Adrenal gland (tissue), 12 donors: ENCODE measurements around the gene MYH11. TPM values are rescaled to one million over a fixed set of nuclear protein-coding genes. Genes with fewer than 3 reads are reported as not detected.

Experiments
- DNase-seq, 7 donors: peaks; one replicate each; pipeline ENCODE4 v3.0.0-alpha.2; 2019 to 2020
- H3K27ac ChIP-seq, 5 donors: fragments of 200-600 bp; sonication (generic) in 4 of 5; 1 replicate in 3 of 5; 2 replicates in 2 of 5; pipeline versions ENCODE4 v1.5.1 to v1.8.0; 2016 to 2020; ENCODE audit warnings: mild to moderate bottlenecking in 1 of 5
- H3K27me3 ChIP-seq: fragments of 200-600 bp; 2 replicates; pipeline ENCODE4 v1.8.0; 2021
- H3K36me3 ChIP-seq, 2 donors: fragments of 200-600 bp; replicated peaks in 1 of 2; 1 replicate in 1 of 2; 2 replicates in 1 of 2; pipeline versions ENCODE4 v1.5.1 to v1.8.0; 2018 to 2022
- H3K4me1 ChIP-seq, 2 donors: fragments of 200-600 bp; replicated peaks in 1 of 2; 1 replicate in 1 of 2; 2 replicates in 1 of 2; pipeline versions ENCODE4 v1.5.1 to v1.8.0; 2018 to 2021
- H3K4me3 ChIP-seq, 4 donors: fragments of 200-600 bp; sonication (generic) in 3 of 4; one replicate each; pipeline ENCODE4 v1.5.1; 2016 to 2018
- H3K9me3 ChIP-seq, 3 donors: fragments of 200-600 bp; sonication (generic) in 1 of 3; replicated peaks in 1 of 3; 1 replicate in 2 of 3; 2 replicates in 1 of 3; pipeline versions ENCODE4 v1.5.1 to v1.8.0; 2016 to 2021
- POLR2A ChIP-seq, 2 donors: fragments of 450-650 bp; IDR thresholded peaks; one replicate each; pipeline ENCODE4 v1.6.1; 2017; ENCODE audit warnings: antibody characterized with exemption in 2 of 2, mild to moderate bottlenecking in 2 of 2, moderate library complexity in 1 of 2
- whole genome bisulfite sequencing, 4 donors: extraction: QIAGEN DNeasy Blood & Tissue Kit in 2 of 4; methylation state at CpG; one replicate each; pipeline versions ENCODE4 v1.1.5 to v1.1.7; 2013 to 2017; 5-methylcytosine and 5-hydroxymethylcytosine counted together
- intact Hi-C, 2 donors: fragments of 100-400 bp; cut with DNase I; formaldehyde crosslinking; loops; one replicate each; pipeline versions ENCODE4 v1.14.1 to v1.15.0; 2022 to 2023
- polyA plus RNA-seq, 3 donors: library from polyadenylated mRNA; stranded (reverse); fragments of 200-250 nt in 2 of 3; fragments of 350-450 nt in 1 of 3; fragmentation: Illumina TruSeq in 1 of 3; extraction: RNeasy Lipid Tissue Mini Kit (QIAGEN cat#74804) in 1 of 3; gene quantifications; one replicate each; pipeline ENCODE4 v1.2.3, GENCODE V29; 2013 to 2014
- total RNA-seq, 9 donors: library from RNA; depleted of rRNA in 4 of 9; stranded (reverse); fragments of >200 nt in 4 of 9; fragments of 120-200 nt in 1 of 9; fragmentation: NEBNext Ultra II Directional in 1 of 9; extraction: Animal tissue kit (Norgen Biotek cat#: 25700) in 1 of 9; gene quantifications; one replicate each; pipeline versions ENCODE4 v1.1.0 to v1.2.4, GENCODE V29; 2013 to 2023
- TF ChIP-seq, protein P1 (sequence below), 6 experiments: fragments of 450-650 bp in 4 of 6; fragments of 200-600 bp in 2 of 6; sonication (generic) in 1 of 6; IDR thresholded peaks; 1 replicate in 5 of 6; 2 replicates in 1 of 6; pipeline versions ENCODE4 v1.5.1 to v1.8.0; 2016 to 2021; ENCODE audit warnings: antibody characterized with exemption in 6 of 6, mild to moderate bottlenecking in 2 of 6, moderate library complexity in 1 of 6
- donor health status: healthy with polysubstance abuse.
- donor health status: Bipolar disorder and iron deficiency.
- donor health status: DM: yes; HTN: yes; CAD: no.
- donor health status: DM: no; HTN: no; CAD: no.
- donor health status: DM: no; HTN: no; CAD: no.
- donor health status: DM: yes; HTN: yes; CAD: no.

MYH11 gene
- total and polyA plus RNA-seq, 12 donors = 2.4 to 45.1 (median 16.5) TPM

DNA sequence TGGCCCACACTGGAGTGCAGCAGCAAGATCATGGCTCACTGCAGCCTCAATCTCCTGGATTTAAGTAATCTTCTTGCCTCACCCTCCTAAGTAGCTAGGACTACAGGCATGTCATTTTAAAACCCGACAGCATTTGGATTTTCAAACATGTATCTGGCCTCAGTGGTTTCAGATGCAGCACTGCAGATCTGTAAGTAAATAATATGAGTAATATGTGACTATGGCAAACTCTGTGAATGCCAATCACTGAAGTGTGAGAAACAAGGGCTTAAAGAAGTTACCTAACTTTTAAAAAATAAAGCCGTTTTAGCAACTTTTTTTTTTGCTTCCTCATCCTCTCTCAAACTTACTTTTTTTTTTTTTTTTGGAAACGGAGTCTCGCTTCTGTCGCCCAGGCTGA lies 19.7 kb upstream of the MYH11 start:
- Histone ChIP-seq H3K4me1 (peaks cover 16 to 18% of the 10 kb centered on the region in 2 donors), H3K9me3 (no peaks in the 10 kb centered on the region), H3K36me3 (peaks cover 0 to 15% of the 10 kb centered on the region in 2 donors), H3K27ac (no peak overlapping the region), H3K4me3 (no peak overlapping the region), H3K27me3 (no peaks in the 10 kb centered on the region)
- no peak for TF ChIP-seq POLR2A (IDR thresholded peaks at IDR 0.05)
- TF ChIP-seq, protein P1, sequence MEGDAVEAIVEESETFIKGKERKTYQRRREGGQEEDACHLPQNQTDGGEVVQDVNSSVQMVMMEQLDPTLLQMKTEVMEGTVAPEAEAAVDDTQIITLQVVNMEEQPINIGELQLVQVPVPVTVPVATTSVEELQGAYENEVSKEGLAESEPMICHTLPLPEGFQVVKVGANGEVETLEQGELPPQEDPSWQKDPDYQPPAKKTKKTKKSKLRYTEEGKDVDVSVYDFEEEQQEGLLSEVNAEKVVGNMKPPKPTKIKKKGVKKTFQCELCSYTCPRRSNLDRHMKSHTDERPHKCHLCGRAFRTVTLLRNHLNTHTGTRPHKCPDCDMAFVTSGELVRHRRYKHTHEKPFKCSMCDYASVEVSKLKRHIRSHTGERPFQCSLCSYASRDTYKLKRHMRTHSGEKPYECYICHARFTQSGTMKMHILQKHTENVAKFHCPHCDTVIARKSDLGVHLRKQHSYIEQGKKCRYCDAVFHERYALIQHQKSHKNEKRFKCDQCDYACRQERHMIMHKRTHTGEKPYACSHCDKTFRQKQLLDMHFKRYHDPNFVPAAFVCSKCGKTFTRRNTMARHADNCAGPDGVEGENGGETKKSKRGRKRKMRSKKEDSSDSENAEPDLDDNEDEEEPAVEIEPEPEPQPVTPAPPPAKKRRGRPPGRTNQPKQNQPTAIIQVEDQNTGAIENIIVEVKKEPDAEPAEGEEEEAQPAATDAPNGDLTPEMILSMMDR (IDR thresholded peaks at IDR 0.05) = no peak
- WGBS, 4 donors = 89 to 97% (median 93%) methylated on average over 5 of the region's 5 CpGs
- DNase-seq = no peak
- intact Hi-C loops = loop anchor here in 1 of 2 donors (5.0 kb wide), 1 partner anchor 251 kb away; no protein-coding TSS in a partner anchor

DNA sequence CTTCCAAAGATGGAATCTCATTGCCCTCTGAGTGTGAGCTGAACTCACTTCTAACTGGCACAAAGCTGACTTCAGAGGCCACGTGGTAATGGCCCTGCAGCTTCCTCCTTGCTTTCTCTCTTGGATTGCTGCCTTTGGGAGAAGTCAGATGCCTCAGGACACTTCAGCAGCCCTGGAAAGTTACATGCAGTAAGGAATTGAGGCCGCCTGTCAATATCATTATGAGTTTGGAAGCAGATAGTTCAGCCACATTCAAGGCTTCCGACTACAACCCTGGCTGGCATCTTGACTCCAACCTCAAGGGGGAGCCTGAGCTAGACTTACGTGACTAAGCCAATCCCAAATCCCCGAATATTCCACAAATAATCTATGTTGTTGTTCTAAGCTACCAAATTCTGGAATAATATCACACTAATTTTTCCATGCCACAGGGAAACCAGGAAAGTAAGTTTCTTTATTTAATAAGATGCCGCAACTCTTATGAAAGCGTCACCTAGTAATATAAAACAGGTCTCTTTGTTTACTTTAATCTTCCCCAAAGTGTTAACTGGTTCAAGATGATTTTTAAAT lies 18.0 kb upstream of the MYH11 start:
- TF ChIP-seq POLR2A (IDR thresholded peaks at IDR 0.05) = no peak
- TF ChIP-seq, protein P1 (IDR thresholded peaks at IDR 0.05) = peak; percentile 56 to 74 (median 70)
- Histone ChIP-seq H3K27me3 (no peaks in the 10 kb centered on the region), H3K4me1 (peaks cover 16 to 18% of the 10 kb centered on the region in 2 donors), H3K27ac (peak overlapping the region in 3 of 5 donors; percentile 41 to 65 (median 43)), H3K9me3 (no peaks in the 10 kb centered on the region), H3K4me3 (no peak overlapping the region), H3K36me3 (peaks cover 0 to 17% of the 10 kb centered on the region in 2 donors)
- peak; percentile 54 to 86 (median 68) for DNase-seq
- WGBS, 4 donors = 34 to 46% (median 38%) methylated on average over 5 to 7 of the region's 7 CpGs
- intact Hi-C loops = loop anchor here in 1 of 2 donors (5.0 kb wide), 1 partner anchor 252 kb away; no protein-coding TSS in a partner anchor

DNA sequence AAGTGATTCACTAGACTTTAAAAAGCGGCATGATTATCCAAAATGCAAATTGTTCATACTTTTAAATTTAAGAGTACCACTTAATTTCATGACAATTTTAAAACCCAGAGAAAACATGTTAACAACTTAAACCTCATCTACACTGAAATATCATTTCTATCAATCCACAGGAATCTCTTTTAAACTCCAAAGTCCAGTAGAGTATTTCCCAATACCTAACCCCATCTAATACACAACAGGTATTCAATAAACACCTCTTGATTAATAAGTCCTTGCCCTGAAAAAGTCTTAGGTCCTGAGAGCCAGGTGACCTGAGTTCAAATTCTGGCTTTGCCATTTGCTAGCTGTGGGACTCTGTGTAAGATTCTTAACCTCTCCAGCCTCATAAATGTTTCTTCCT lies 16.9 kb upstream of the MYH11 start:
- DNase-seq = no peak
- 87 to 94% (median 91%) methylated on average over 1 of the region's 1 CpG for WGBS, 4 donors
- Histone ChIP-seq H3K4me3 (no peak overlapping the region), H3K27ac (no peak overlapping the region), H3K4me1 (peaks cover 10 to 12% of the 10 kb centered on the region in 2 donors), H3K36me3 (peaks cover 0 to 17% of the 10 kb centered on the region in 2 donors), H3K9me3 (no peaks in the 10 kb centered on the region), H3K27me3 (no peaks in the 10 kb centered on the region)
- intact Hi-C loops = no loop called here
- no peak for TF ChIP-seq POLR2A (IDR thresholded peaks at IDR 0.05)
- TF ChIP-seq, protein P1 (IDR thresholded peaks at IDR 0.05) = no peak

DNA sequence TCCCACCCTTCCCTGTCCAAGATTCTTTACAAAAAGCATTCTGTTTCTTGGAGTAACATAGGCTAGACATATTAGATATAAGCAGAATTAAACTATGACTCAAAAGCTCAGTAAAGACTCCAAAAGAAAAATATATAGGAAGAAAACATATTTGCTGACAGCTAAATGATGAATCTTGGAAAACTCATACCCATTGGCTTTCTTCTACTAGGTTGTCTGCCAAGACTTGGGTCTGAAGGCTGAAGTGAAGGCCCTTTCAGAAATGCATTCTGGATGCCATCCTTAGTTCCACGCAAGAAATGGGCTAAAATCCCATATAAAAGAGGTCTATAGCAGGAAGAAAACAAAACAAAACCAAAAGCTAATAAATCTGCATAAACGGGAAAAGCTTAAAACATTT lies 16.5 kb upstream of the MYH11 start:
- H3K9me3 ChIP-seq = no peaks in the 10 kb centered on the region
- peaks cover 10 to 12% of the 10 kb centered on the region in 2 donors for H3K4me1 ChIP-seq
- WGBS, 4 donors = 38 to 53% (median 48%) methylated on average over 2 of the region's 2 CpGs
- no peak overlapping the region for H3K4me3 ChIP-seq
- H3K27ac ChIP-seq = no peak overlapping the region
- no peak for TF ChIP-seq POLR2A (IDR thresholded peaks at IDR 0.05)
- TF ChIP-seq, protein P1 (IDR thresholded peaks at IDR 0.05) = no peak
- peaks cover 0 to 17% of the 10 kb centered on the region in 2 donors for H3K36me3 ChIP-seq
- DNase-seq = no peak
- no peaks in the 10 kb centered on the region for H3K27me3 ChIP-seq
- intact Hi-C loops = no loop called here
